Astrocyte of the spinal cord (primary cell): ENCODE results near the gene OSBPL5.

Experiments used
- DNase-seq: peaks from one replicate; pipeline ENCODE4 v3.0.0; 2011; ENCODE audit warnings: low read depth, low spot score
- H3K4me3 ChIP-seq: 2 replicates; pipeline ENCODE4 v1.5.1; 2011; ENCODE audit warnings: low read depth, mild to moderate bottlenecking, low read length, moderate library complexity
- CTCF ChIP-seq: IDR thresholded peaks from 2 replicates; pipeline ENCODE4 v1.5.1; 2012; ENCODE audit warnings: low read depth, mild to moderate bottlenecking, low read length, inconsistent platforms
- in situ Hi-C: cut with HindIII; loops from 2 replicates; pipeline ENCODE4 v1.10.0; 2017; ENCODE audit warnings: low sequenced_read_pairs

The OSBPL5 gene

GRCh38 chr11:3144296-3145205, 20.6 kb downstream of the OSBPL5 start:
- in situ Hi-C loops = no loop called here

GRCh38 chr11:3143136-3143880, 21.8 kb downstream of the OSBPL5 start:
- no peak for TF ChIP-seq CTCF
- H3K4me3 ChIP-seq = no peak overlapping the region
- DNase-seq = no peak
- in situ Hi-C loops = no loop called here

More at GRCh38 chr11:3144296-3145205, 20.6 kb downstream of the OSBPL5 start:
- no peak for DNase-seq
- no peak overlapping the region for H3K4me3 ChIP-seq
- no peak for TF ChIP-seq CTCF

GRCh38 chr11:3140291-3140603, 24.9 kb downstream of the OSBPL5 start:
- in situ Hi-C loops = no loop called here
- no peak for TF ChIP-seq CTCF
- H3K4me3 ChIP-seq = no peak overlapping the region
- DNase-seq = no peak

- no peak for DNase-seq
- no peak overlapping the region for H3K4me3 ChIP-seq
- in situ Hi-C loops = no loop called here
- no peak for TF ChIP-seq CTCF
Observed at GRCh38 chr11:3139481-3140290, 25.4 kb downstream of the OSBPL5 start.

- H3K4me3 ChIP-seq = no peak overlapping the region
- TF ChIP-seq CTCF = no peak
- in situ Hi-C loops = no loop called here
- DNase-seq = no peak
Observed at GRCh38 chr11:3139086-3139440, 26.0 kb downstream of the OSBPL5 start.
